GM19467 (cell line): ENCODE measurements around the gene MRPL51.
"Not testable (repeated sequence)": the region's sequence is repeated elsewhere in the genome, so short reads cannot be mapped to it uniquely, and the experiment has no call there.

Experiments
- ATAC-seq: cut with Tn5 transposase; IDR thresholded peaks from one replicate; pipeline ENCODE4 v1.9.1; 2021; ENCODE audit warnings: mild to moderate bottlenecking, moderate library complexity; ENCODE audit not compliant: unreplicated experiment

MRPL51 gene

DNA sequence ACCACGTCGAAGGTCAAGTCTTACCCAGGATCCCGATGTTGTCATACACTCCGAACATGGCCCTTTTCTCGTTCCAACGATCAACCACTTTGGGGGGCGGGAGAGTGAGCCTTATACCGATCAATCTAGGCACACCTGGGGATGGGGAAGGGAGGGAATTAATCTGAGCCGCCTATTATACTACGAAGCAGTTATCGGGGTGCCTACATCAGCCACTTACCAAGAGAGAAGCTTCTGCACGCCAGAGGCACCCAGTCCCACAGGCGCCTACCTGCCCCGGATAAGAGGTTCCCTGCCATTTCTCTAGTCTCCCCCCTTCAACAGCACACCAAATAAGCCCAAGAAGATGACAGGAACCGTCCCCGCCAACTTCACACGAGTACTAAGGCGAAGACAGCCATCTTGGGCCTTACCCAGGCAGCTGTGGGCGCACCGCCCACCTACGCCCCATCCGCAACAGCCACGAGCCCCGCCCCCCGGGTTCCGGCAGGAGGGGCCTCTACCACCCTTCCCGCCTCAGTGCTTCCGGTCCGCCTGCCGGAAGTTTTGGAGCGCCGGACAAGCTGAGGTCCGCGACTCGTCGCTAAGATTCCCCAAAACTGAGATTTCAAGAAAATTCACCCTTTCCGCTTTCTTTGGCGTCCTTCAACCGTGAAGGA, at the start of gene MRPL51:
MRPL51 (minus strand) TSS at position 425 of the 659 bp plus-strand sequence; CDS start at position 299, 126 bp downstream.
- peak; percentile 60 for ATAC-seq

DNA sequence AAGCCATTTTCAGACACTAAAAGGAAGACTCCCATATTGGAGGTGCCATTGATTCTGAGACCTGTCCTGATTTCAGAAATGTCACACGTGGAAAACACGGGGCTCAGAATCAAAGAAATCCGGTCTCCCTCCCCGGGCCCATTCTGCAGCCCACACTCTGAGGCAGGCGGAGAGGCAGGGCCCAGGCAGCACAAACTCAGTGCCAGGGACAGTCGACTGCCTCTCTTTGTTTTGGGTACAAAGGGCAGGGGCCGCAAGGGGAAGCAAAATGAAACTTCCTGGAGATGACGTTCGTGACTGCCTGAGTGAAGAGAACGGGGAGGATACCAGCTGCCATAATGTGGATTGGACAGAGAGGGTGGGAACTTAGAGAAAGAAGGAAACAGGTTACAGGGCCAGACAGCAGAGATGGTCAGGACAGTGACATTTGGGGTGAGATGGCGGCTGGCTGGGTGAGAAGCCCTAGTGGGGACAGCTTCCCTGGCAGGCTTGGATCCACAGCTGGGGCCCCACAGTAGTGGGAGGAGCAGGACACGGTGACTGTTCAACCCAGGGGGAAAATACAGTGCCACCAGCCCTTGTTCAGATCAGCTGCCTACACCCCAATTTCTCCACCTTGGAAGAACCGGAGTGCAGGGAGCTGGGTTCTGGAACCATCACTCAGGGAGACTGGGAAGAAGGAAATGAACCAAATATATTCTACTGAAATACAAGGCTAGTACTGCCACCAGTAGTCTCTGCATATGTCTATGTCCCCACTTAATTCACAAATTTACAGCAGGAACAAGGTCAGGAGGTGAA, 49.3 kb upstream of the MRPL51 start:
- ATAC-seq = no peak

DNA sequence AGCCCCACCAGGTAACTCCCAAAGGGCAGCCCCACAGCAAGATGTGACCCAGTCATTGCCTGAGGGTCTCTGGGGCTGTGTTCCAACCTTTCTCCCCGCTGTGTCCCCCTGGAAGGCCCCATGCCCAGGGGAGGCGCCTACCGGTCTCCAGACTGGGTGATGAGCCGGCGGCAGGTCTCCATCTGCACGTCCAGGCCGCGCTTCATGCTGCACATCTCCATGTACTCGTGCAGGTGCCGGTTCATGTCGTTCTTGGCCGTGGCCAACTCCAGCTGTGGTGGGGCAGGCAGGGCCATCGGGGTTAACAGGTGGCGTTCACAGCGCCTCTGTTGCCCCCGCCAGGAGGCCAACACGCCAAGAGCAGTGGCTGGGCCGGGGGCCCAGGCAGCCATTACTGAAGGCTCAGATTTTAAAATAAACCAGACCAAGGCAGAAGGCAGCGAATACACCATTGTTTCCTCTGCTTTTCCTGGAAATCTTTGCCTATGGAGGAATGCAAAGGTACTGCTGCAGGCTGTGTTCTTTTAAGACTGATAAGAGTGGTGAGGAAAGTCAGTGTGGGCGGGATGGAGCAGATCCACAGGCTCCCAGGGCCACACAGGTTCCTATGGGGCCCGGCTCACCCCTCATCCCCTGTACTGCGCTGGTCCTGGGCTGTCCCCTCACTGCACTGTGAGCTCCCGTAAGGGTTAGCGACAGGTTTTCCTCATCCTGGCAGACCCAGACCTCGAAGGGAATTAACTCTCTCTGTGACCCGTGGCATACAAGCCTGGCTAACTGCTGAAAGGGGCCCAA, 48.5 kb upstream of the MRPL51 start:
- ATAC-seq = no peak

DNA sequence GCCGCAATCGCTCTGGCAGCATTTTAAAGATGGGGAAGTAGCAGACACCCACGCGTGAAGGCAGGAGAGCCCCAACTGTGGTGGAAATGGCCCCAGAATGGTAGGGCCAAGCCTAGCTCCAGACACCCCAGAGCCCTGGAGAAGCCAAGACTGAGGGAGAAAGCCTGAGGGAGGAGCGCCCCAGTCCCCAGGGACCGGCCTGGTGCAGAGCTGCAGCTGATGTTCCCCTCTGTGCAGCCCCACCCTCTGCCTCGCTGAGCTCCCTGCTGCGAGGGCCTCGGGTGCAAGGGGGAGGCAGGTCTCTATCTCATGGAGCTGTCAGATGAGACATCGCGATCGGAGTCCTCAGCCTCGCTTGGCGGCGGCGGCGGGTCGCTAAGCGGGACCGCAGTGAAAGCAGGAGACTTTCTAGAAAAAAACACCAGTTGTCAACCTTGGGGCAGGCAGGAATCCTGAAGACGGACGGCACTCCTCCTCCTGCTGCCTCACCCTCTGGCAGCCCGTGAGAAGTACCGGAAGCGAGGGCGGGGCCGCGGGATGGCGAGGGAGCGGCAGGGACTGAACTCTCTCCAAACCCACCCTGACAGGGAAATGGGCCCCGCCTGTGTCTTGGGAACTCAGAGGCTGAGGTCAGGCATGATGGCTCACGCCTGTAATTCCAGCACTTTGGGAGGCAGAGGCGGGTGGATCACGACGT, 47.3 kb upstream of the MRPL51 start:
- no peak for ATAC-seq

DNA sequence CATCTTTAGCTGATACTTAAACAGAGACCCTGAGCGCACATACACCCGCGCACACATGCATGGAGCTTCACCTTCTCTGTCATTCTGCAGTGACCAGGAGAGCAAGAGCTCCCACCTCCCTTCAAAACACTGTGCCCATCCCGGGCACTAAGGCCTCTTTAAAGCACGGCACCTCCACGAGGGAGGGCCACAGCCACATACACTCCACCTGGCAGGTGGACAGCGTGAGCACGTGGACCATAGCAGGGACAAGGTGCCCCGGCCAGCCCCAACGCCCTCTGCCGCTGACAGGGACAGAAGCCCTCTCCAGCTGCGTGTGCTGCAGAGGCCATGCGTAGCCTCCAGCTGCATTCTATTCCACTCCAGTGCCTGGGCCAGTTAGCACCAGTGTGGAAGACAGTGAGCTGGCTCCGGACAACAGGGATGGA, 46.7 kb upstream of the MRPL51 start:
- ATAC-seq = no peak

DNA sequence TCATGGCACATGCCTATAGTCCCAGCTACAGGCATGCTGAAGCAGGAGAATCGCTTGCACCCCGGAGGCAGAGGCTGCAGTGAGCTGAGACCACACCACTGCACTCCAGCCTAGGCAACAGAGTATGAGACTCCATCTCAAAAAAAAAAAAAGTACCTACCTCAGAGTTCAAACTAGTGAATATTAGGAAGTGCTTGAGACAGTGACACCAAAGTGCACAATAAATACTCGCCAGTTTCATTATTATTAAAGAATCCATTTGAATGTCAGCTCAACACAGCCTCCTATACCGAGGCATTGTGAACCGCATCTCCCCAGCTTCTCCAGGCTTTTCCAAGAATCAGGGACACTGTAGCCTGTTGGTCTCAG, 46.2 kb upstream of the MRPL51 start:
- ATAC-seq = no peak

DNA sequence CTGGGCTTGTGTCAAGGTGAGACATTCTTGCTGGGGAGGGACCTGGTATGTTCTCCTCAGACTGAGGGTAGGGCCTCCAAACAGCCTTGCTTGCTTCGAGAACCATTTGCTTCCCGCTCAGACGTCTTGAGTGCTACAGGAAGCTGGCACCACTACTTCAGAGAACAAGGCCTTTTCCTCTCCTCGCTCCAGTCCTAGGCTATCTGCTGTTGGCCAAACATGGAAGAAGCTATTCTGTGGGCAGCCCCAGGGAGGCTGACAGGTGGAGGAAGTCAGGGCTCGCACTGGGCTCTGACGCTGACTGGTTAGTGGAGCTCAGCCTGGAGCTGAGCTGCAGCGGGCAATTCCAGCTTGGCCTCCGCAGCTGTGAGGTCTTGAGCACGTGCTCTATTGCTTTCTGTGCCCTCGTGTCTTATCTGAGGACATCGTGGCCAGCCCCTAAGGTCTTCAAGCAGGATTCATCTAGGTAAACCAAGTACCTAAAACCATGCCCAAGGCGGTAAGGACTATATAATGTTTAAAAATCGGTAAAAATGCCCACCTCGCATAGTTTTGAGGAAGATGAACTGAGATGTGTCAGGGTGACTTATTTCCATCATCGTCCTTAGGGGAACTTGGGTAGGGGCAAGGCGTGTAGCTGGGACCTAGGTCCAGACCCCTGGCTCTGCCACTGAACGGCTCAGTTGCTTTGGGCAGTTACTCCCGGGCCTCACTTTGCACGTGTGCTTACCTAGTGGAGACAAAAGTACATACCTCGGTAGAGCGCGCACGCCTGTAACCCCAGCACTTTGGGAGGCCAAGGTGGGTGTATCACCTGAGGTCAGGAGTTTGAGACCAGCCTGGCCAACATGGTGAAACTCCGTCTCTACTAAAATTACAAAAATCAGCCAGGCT, 45.6 kb upstream of the MRPL51 start:
- ATAC-seq = no peak

DNA sequence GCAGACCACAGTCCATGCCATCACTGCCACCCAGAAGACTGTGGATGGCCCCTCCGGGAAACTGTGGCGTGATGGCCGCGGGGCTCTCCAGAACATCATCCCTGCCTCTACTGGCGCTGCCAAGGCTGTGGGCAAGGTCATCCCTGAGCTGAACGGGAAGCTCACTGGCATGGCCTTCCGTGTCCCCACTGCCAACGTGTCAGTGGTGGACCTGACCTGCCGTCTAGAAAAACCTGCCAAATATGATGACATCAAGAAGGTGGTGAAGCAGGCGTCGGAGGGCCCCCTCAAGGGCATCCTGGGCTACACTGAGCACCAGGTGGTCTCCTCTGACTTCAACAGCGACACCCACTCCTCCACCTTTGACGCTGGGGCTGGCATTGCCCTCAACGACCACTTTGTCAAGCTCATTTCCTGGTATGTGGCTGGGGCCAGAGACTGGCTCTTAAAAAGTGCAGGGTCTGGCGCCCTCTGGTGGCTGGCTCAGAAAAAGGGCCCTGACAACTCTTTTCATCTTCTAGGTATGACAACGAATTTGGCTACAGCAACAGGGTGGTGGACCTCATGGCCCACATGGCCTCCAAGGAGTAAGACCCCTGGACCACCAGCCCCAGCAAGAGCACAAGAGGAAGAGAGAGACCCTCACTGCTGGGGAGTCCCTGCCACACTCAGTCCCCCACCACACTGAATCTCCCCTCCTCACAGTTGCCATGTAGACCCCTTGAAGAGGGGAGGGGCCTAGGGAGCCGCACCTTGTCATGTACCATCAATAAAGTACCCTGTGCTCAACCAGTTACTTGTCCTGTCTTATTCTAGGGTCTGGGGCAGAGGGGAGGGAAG, 44.7 kb upstream of the MRPL51 start:
- ATAC-seq = not testable (repeated sequence)

DNA sequence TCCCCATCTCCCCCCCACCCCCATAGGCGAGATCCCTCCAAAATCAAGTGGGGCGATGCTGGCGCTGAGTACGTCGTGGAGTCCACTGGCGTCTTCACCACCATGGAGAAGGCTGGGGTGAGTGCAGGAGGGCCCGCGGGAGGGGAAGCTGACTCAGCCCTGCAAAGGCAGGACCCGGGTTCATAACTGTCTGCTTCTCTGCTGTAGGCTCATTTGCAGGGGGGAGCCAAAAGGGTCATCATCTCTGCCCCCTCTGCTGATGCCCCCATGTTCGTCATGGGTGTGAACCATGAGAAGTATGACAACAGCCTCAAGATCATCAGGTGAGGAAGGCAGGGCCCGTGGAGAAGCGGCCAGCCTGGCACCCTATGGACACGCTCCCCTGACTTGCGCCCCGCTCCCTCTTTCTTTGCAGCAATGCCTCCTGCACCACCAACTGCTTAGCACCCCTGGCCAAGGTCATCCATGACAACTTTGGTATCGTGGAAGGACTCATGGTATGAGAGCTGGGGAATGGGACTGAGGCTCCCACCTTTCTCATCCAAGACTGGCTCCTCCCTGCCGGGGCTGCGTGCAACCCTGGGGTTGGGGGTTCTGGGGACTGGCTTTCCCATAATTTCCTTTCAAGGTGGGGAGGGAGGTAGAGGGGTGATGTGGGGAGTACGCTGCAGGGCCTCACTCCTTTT, 44.0 kb upstream of the MRPL51 start:
- no peak for ATAC-seq

DNA sequence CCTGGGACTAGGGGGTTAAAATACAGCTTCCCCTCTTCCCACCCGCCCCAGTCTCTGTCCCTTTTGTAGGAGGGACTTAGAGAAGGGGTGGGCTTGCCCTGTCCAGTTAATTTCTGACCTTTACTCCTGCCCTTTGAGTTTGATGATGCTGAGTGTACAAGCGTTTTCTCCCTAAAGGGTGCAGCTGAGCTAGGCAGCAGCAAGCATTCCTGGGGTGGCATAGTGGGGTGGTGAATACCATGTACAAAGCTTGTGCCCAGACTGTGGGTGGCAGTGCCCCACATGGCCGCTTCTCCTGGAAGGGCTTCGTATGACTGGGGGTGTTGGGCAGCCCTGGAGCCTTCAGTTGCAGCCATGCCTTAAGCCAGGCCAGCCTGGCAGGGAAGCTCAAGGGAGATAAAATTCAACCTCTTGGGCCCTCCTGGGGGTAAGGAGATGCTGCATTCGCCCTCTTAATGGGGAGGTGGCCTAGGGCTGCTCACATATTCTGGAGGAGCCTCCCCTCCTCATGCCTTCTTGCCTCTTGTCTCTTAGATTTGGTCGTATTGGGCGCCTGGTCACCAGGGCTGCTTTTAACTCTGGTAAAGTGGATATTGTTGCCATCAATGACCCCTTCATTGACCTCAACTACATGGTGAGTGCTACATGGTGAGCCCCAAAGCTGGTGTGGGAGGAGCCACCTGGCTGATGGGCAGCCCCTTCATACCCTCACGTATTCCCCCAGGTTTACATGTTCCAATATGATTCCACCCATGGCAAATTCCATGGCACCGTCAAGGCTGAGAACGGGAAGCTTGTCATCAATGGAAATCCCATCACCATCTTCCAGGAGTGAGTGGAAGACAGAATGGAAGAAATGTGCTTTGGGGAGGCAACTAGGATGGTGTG, 43.1 kb upstream of the MRPL51 start:
- ATAC-seq = no peak

DNA sequence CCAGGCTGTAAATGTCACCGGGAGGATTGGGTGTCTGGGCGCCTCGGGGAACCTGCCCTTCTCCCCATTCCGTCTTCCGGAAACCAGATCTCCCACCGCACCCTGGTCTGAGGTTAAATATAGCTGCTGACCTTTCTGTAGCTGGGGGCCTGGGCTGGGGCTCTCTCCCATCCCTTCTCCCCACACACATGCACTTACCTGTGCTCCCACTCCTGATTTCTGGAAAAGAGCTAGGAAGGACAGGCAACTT, 42.6 kb upstream of the MRPL51 start:
- no peak for ATAC-seq

DNA sequence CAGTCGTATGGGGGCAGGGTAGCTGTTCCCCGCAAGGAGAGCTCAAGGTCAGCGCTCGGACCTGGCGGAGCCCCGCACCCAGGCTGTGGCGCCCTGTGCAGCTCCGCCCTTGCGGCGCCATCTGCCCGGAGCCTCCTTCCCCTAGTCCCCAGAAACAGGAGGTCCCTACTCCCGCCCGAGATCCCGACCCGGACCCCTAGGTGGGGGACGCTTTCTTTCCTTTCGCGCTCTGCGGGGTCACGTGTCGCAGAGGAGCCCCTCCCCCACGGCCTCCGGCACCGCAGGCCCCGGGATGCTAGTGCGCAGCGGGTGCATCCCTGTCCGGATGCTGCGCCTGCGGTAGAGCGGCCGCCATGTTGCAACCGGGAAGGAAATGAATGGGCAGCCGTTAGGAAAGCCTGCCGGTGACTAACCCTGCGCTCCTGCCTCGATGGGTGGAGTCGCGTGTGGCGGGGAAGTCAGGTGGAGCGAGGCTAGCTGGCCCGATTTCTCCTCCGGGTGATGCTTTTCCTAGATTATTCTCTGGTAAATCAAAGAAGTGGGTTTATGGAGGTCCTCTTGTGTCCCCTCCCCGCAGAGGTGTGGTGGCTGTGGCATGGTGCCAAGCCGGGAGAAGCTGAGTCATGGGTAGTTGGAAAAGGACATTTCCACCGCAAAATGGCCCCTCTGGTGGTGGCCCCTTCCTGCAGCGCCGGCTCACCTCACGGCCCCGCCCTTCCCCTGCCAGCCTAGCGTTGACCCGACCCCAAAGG, 42.1 kb upstream of the MRPL51 start:
- peak; percentile 11 for ATAC-seq

DNA sequence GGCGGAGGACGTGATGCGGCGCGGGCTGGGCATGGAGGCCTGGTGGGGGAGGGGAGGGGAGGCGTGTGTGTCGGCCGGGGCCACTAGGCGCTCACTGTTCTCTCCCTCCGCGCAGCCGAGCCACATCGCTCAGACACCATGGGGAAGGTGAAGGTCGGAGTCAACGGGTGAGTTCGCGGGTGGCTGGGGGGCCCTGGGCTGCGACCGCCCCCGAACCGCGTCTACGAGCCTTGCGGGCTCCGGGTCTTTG, 41.6 kb upstream of the MRPL51 start:
- no peak for ATAC-seq

DNA sequence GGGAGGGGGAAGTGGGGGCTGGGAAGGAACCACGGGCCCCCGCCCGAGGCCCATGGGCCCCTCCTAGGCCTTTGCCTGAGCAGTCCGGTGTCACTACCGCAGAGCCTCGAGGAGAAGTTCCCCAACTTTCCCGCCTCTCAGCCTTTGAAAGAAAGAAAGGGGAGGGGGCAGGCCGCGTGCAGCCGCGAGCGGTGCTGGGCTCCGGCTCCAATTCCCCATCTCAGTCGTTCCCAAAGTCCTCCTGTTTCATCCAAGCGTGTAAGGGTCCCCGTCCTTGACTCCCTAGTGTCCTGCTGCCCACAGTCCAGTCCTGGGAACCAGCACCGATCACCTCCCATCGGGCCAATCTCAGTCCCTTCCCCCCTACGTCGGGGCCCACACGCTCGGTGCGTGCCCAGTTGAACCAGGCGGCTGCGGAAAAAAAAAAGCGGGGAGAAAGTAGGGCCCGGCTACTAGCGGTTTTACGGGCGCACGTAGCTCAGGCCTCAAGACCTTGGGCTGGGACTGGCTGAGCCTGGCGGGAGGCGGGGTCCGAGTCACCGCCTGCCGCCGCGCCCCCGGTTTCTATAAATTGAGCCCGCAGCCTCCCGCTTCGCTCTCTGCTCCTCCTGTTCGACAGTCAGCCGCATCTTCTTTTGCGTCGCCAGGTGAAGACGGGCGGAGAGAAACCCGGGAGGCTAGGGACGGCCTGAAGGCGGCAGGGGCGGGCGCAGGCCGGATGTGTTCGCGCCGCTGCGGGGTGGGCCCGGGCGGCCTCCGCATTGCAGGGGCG, 41.0 kb upstream of the MRPL51 start, which contains the start of gene GAPDH:
GAPDH (plus strand) TSS at position 595 of the 772 bp plus-strand sequence. CDS start 316 bp downstream, outside the sequence.
- ATAC-seq = peak; percentile 59

DNA sequence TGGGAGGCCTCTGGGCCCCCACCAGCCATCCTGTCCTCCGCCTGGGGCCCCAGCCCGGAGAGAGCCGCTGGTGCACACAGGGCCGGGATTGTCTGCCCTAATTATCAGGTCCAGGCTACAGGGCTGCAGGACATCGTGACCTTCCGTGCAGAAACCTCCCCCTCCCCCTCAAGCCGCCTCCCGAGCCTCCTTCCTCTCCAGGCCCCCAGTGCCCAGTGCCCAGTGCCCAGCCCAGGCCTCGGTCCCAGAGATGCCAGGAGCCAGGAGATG, 40.5 kb upstream of the MRPL51 start:
- peak; percentile 2 for ATAC-seq

DNA sequence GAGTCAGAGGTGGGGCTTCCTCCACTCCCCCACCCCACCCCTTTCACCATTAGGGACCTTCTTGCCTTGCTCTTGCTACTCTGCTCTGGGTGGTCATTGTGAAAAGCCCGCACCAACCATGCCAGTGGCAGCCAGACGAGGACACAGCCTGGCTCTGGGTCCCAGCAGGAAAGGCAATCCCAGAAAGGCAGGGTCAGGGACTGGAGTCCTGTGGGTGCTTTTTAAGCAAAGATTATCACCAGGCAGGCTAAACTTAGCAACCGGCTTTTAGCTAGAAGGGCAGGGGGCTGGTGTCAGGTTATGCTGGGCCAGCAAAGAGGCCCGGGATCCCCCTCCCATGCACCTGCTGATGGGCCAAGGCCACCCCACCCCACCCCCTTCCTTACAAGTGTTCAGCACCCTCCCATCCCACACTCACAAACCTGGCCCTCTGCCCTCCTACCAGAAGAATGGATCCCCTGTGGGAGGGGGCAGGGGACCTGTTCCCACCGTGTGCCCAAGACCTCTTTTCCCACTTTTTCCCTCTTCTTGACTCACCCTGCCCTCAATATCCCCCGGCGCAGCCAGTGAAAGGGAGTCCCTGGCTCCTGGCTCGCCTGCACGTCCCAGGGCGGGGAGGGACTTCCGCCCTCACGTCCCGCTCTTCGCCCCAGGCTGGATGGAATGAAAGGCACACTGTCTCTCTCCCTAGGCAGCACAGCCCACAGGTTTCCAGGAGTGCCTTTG, 40.0 kb upstream of the MRPL51 start:
- no peak for ATAC-seq
